ENCODE data around the gene PAPLN. TPM values are rescaled to one million over a fixed set of nuclear protein-coding genes. Genes with fewer than 3 reads are reported as not detected.

The PAPLN gene
- polyA plus RNA-seq, 1 donor (not counting 4 experiments of a cell fraction or from before 2014, with no cell fraction given) = 8.2 TPM

DNA sequence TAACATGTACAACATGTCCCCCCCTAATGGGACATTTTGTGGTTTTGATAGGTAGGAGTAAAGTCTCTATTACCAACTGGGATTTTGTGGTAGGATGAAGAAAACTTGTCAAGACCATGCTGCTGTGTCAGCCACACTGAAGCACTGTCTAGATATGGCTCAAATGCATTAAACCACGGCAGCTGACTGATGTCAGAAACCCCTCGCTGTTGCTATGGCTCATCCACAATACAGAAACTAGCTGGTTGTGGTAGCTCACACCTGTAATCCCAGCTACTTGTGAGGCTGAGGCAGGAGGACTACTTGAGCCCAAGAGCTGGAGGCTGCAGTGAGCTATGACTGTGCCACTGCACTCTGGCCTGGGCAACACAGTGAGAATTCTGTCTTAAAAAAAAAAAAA is 40.1 kb downstream of the PAPLN start:
- DNase-seq (ENCODE audit: low read depth, low spot score) = no peak
- no peak for TF ChIP-seq CTCF (optimal IDR thresholded peaks at IDR 0.05 in 1 of 3, IDR thresholded peaks at IDR 0.05 in 1 of 3, conservative IDR thresholded peaks at IDR 0.05 in 1 of 3; ENCODE audit: extremely low read depth in 1 of 3, insufficient read depth in 2 of 3, low read length in 3 of 3)
- TF ChIP-seq EZH2 (IDR thresholded peaks at IDR 0.05; ENCODE audit: low read length) = no peak
- H3K9ac ChIP-seq (ENCODE audit: control insufficient read depth, extremely low read depth, insufficient read depth, low read length) = no peak overlapping the region
- FAIRE-seq = no peak
- H3K27ac ChIP-seq (ENCODE audit: control insufficient read depth, insufficient read depth, low read length) = no peak overlapping the region
- H3K4me2 ChIP-seq (ENCODE audit: control insufficient read depth, extremely low read depth, insufficient read depth, low read depth, low read length) = no peak overlapping the region
- H3K27me3 ChIP-seq (ENCODE audit: control insufficient read depth, extremely low read depth, insufficient read depth, low read length) = no peaks in the 10 kb centered on the region
- dilution Hi-C loops (cut with MboI; ENCODE audit: extremely low pct_ligation_motif_present, low sequenced_read_pairs) = no loop called here
- no peaks in the 10 kb centered on the region for H4K20me1 ChIP-seq (ENCODE audit: control insufficient read depth, extremely low read depth, insufficient read depth, low read length)
- H3K9me3 ChIP-seq (ENCODE audit: control insufficient read depth, low read depth, low read length) = no peaks in the 10 kb centered on the region
- H3K36me3 ChIP-seq (ENCODE audit: control insufficient read depth in 2 of 2, extremely low read depth in 1 of 2, insufficient read depth in 2 of 2, low read length in 2 of 2) = peaks cover 21 to 34% of the 10 kb centered on the region in 2 experiments
- H3K9me1 ChIP-seq (ENCODE audit: control insufficient read depth, extremely low read depth, insufficient read depth, low read length) = no peaks in the 10 kb centered on the region
- no peaks in the 10 kb centered on the region for H3K79me2 ChIP-seq (ENCODE audit: control insufficient read depth, insufficient read depth, low read length)
- no peak overlapping the region for H3K4me3 ChIP-seq (ENCODE audit: control insufficient read depth in 2 of 3, extremely low read depth in 1 of 3, insufficient read depth in 2 of 3, low read depth in 1 of 3, low read length in 3 of 3)
- H3K4me1 ChIP-seq (ENCODE audit: control insufficient read depth, extremely low read depth, insufficient read depth, low read length) = no peaks in the 10 kb centered on the region
- no peak overlapping the region for H2AFZ ChIP-seq (ENCODE audit: control insufficient read depth, low read length)

DNA sequence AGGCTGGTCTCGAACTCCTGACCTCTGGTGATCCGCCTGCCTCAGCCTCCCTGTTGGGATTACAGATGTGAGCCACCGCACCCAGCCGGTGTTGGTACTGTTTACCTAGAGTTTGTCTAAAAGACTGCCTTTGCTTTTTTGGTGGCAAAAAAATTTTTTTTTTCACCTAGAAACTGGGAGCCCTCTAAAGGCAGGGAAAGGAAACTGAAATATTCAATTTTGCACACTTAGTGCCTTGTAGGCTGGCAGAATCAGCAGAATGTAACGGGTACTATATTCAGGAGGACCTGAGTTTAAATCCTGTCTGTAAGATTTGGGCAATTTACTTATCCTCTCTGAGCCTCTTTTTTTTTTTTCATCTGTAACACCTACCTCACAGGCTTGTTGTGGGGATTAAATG is 43.6 kb downstream of the PAPLN start:
- FAIRE-seq (no peak), DNase-seq (ENCODE audit: low read depth, low spot score) (no peak)
- H3K4me3 ChIP-seq (ENCODE audit: control insufficient read depth in 2 of 3, extremely low read depth in 1 of 3, insufficient read depth in 2 of 3, low read depth in 1 of 3, low read length in 3 of 3) = no peak overlapping the region
- H3K9ac ChIP-seq (ENCODE audit: control insufficient read depth, extremely low read depth, insufficient read depth, low read length) = no peak overlapping the region
- dilution Hi-C loops (cut with MboI; ENCODE audit: extremely low pct_ligation_motif_present, low sequenced_read_pairs) = no loop called here
- H4K20me1 ChIP-seq (ENCODE audit: control insufficient read depth, extremely low read depth, insufficient read depth, low read length) = no peaks in the 10 kb centered on the region
- H3K36me3 ChIP-seq (ENCODE audit: control insufficient read depth in 2 of 2, extremely low read depth in 1 of 2, insufficient read depth in 2 of 2, low read length in 2 of 2) = peaks cover 35 to 38% of the 10 kb centered on the region in 2 experiments
- no peaks in the 10 kb centered on the region for H3K4me1 ChIP-seq (ENCODE audit: control insufficient read depth, extremely low read depth, insufficient read depth, low read length)
- H3K27ac ChIP-seq (ENCODE audit: control insufficient read depth, insufficient read depth, low read length) = no peak overlapping the region
- no peak overlapping the region for H3K4me2 ChIP-seq (ENCODE audit: control insufficient read depth, extremely low read depth, insufficient read depth, low read depth, low read length)
- H3K79me2 ChIP-seq (ENCODE audit: control insufficient read depth, insufficient read depth, low read length) = no peaks in the 10 kb centered on the region
- H2AFZ ChIP-seq (ENCODE audit: control insufficient read depth, low read length) = no peak overlapping the region
- TF ChIP-seq EZH2 (IDR thresholded peaks at IDR 0.05; ENCODE audit: low read length) (no peak), CTCF (optimal IDR thresholded peaks at IDR 0.05 in 1 of 3, IDR thresholded peaks at IDR 0.05 in 1 of 3, conservative IDR thresholded peaks at IDR 0.05 in 1 of 3; ENCODE audit: extremely low read depth in 1 of 3, insufficient read depth in 2 of 3, low read length in 3 of 3) (no peak)
- H3K9me1 ChIP-seq (ENCODE audit: control insufficient read depth, extremely low read depth, insufficient read depth, low read length) = no peaks in the 10 kb centered on the region
- H3K27me3 ChIP-seq (ENCODE audit: control insufficient read depth, extremely low read depth, insufficient read depth, low read length) = no peaks in the 10 kb centered on the region
- H3K9me3 ChIP-seq (ENCODE audit: control insufficient read depth, low read depth, low read length) = no peaks in the 10 kb centered on the region
